ENCODE results near the gene CLMN. TPM values are rescaled to one million over a fixed set of nuclear protein-coding genes. Genes with fewer than 3 reads are reported as not detected.

Gene CLMN
- total RNA-seq, 1 donor from 2014 or later, result 9.6 TPM

- H3K4me3 ChIP-seq (ENCODE audit: low read depth, low read length), result no peak overlapping the region
- DNase-seq (ENCODE audit: low read depth), result no peak
- no peak for TF ChIP-seq CTCF (conservative IDR thresholded peaks at IDR 0.05; ENCODE audit: low read depth, low read length)
Observed at GRCh38 chr14:95225251-95225887, 94.3 kb downstream of the CLMN start.

GRCh38 chr14:95222870-95223398, 96.8 kb downstream of the CLMN start:
- DNase-seq (ENCODE audit: low read depth), result no peak
- TF ChIP-seq CTCF (conservative IDR thresholded peaks at IDR 0.05; ENCODE audit: low read depth, low read length), result no peak

GRCh38 chr14:95222151-95222631, 97.5 kb downstream of the CLMN start:
- no peak for TF ChIP-seq CTCF (conservative IDR thresholded peaks at IDR 0.05; ENCODE audit: low read depth, low read length)
- DNase-seq (ENCODE audit: low read depth), result no peak

More at GRCh38 chr14:95222870-95223398, 96.8 kb downstream of the CLMN start:
- H3K4me3 ChIP-seq (ENCODE audit: low read depth, low read length), result no peak overlapping the region

GRCh38 chr14:95221531-95221930, 98.2 kb downstream of the CLMN start:
- TF ChIP-seq CTCF (conservative IDR thresholded peaks at IDR 0.05; ENCODE audit: low read depth, low read length), result no peak
- no peak for DNase-seq (ENCODE audit: low read depth)
- H3K4me3 ChIP-seq (ENCODE audit: low read depth, low read length), result no peak overlapping the region

More at GRCh38 chr14:95222151-95222631, 97.5 kb downstream of the CLMN start:
- no peak overlapping the region for H3K4me3 ChIP-seq (ENCODE audit: low read depth, low read length)

- no peak overlapping the region for H3K4me3 ChIP-seq (ENCODE audit: low read depth, low read length)
- no peak for DNase-seq (ENCODE audit: low read depth)
- no peak for TF ChIP-seq CTCF (conservative IDR thresholded peaks at IDR 0.05; ENCODE audit: low read depth, low read length)
Observed at GRCh38 chr14:95220663-95221231, 99.0 kb downstream of the CLMN start.

- no peak for DNase-seq (ENCODE audit: low read depth)
- TF ChIP-seq CTCF (conservative IDR thresholded peaks at IDR 0.05; ENCODE audit: low read depth, low read length), result no peak
- H3K4me3 ChIP-seq (ENCODE audit: low read depth, low read length), result no peak overlapping the region
Observed at GRCh38 chr14:95218472-95219193, 101.1 kb downstream of the CLMN start.
